Liver (tissue), 9 donors: ENCODE measurements around the gene AATF. TPM values are rescaled to one million over a fixed set of nuclear protein-coding genes. Genes with fewer than 3 reads are reported as not detected.

Experiments
- DNase-seq: peaks from one replicate; pipeline ENCODE4 v3.0.0-alpha.2; 2017; ENCODE audit warnings: low spot score
- H3K27ac ChIP-seq, 2 donors: one replicate each; pipeline ENCODE4 v1.7.0; 2013; ENCODE audit warnings: inconsistent platforms in 2 of 2, low read length in 2 of 2, control low read depth in 1 of 2, low read depth in 1 of 2, mild to moderate bottlenecking in 1 of 2
- H3K27me3 ChIP-seq, 4 donors: one replicate each; pipeline versions ENCODE4 v1.6.1 to v1.7.0; 2013; ENCODE audit warnings: low read length in 3 of 4, inconsistent platforms in 1 of 4, mild to moderate bottlenecking in 1 of 4, moderate library complexity in 1 of 4; ENCODE audit not compliant: control insufficient read depth in 4 of 4, insufficient read depth in 4 of 4
- H3K36me3 ChIP-seq, 4 donors: one replicate each; pipeline versions ENCODE4 v1.6.1 to v1.7.0; 2013; ENCODE audit warnings: low read length in 3 of 4, mild to moderate bottlenecking in 3 of 4, low read depth in 1 of 4, moderate library complexity in 1 of 4; ENCODE audit not compliant: control insufficient read depth in 4 of 4, insufficient read depth in 3 of 4
- H3K4me1 ChIP-seq, 4 donors: one replicate each; pipeline versions ENCODE4 v1.6.1 to v1.7.0; 2013; ENCODE audit warnings: low read length in 3 of 4, mild to moderate bottlenecking in 3 of 4, moderate library complexity in 1 of 4; ENCODE audit not compliant: control insufficient read depth in 4 of 4, insufficient read depth in 4 of 4
- H3K4me3 ChIP-seq, 3 donors: one replicate each; pipeline versions ENCODE4 v1.6.1 to v1.7.0; 2013; ENCODE audit warnings: low read length in 3 of 3, control low read depth in 1 of 3, low read depth in 1 of 3, mild to moderate bottlenecking in 1 of 3
- H3K9ac ChIP-seq, 2 donors: one replicate each; pipeline ENCODE4 v1.7.0; 2013; ENCODE audit warnings: low read length in 2 of 2, mild to moderate bottlenecking in 2 of 2, moderate library complexity in 2 of 2, control low read depth in 1 of 2, low read depth in 1 of 2
- H3K9me3 ChIP-seq, 4 donors: one replicate each; pipeline versions ENCODE4 v1.6.1 to v1.7.0; 2013; ENCODE audit warnings: low read length in 3 of 4; ENCODE audit not compliant: control insufficient read depth in 4 of 4
- ATF3 ChIP-seq: IDR thresholded peaks from 2 replicates; pipeline ENCODE4 v1.6.1; 2016; ENCODE audit warnings: antibody characterized with exemption
- CTCF ChIP-seq: fragments of 150-350 bp; IDR thresholded peaks from 2 replicates; pipeline ENCODE4 v1.5.1; 2017; ENCODE audit warnings: improper control_type of control experiment, low read depth, low read length; ENCODE audit not compliant: missing input control
- EGR1 ChIP-seq, 2 donors: IDR thresholded peaks; 2 replicates each; pipeline ENCODE4 v1.6.1; 2016 to 2018; ENCODE audit warnings: antibody characterized with exemption in 2 of 2, low read depth in 2 of 2
- FOXA1 ChIP-seq: IDR thresholded peaks from 2 replicates; pipeline ENCODE4 v1.6.1; 2016; ENCODE audit warnings: antibody characterized with exemption
- GABPA ChIP-seq, 2 donors: IDR thresholded peaks in 1 of 2; conservative IDR thresholded peaks in 1 of 2; 2 replicates each; pipeline ENCODE4 v1.6.1; 2016; ENCODE audit warnings: antibody characterized with exemption in 2 of 2, mild to moderate bottlenecking in 1 of 2, moderate library complexity in 1 of 2
- HNF4A ChIP-seq, 2 donors: conservative IDR thresholded peaks; 2 replicates each; pipeline ENCODE4 v1.6.1; 2016; ENCODE audit warnings: antibody characterized with exemption in 2 of 2, mild to moderate bottlenecking in 2 of 2
- JUND ChIP-seq, 2 donors: IDR thresholded peaks; 2 replicates each; pipeline ENCODE4 v1.6.1; 2016; ENCODE audit warnings: antibody characterized with exemption in 2 of 2
- MAX ChIP-seq: IDR thresholded peaks from 2 replicates; pipeline ENCODE4 v1.6.1; 2016; ENCODE audit warnings: antibody characterized with exemption
- RAD21 ChIP-seq, 2 donors: IDR thresholded peaks; 2 replicates each; pipeline ENCODE4 v1.6.1; 2016; ENCODE audit warnings: antibody characterized with exemption in 2 of 2, mild to moderate bottlenecking in 2 of 2
- RXRA ChIP-seq, 2 donors: IDR thresholded peaks; 2 replicates each; pipeline ENCODE4 v1.6.1; 2017 to 2018; ENCODE audit warnings: antibody characterized with exemption in 2 of 2, mild to moderate bottlenecking in 1 of 2
- SP1 ChIP-seq: IDR thresholded peaks from 2 replicates; pipeline ENCODE4 v1.6.1; 2018; ENCODE audit warnings: antibody characterized with exemption, mild to moderate bottlenecking
- TAF1 ChIP-seq: conservative IDR thresholded peaks from 2 replicates; pipeline ENCODE4 v1.6.1; 2016; ENCODE audit warnings: antibody characterized with exemption, mild to moderate bottlenecking
- YY1 ChIP-seq: IDR thresholded peaks from 2 replicates; pipeline ENCODE4 v1.6.1; 2016; ENCODE audit warnings: antibody characterized with exemption, mild to moderate bottlenecking
- ZBTB33 ChIP-seq: IDR thresholded peaks from 2 replicates; pipeline ENCODE4 v1.6.1; 2016; ENCODE audit warnings: antibody characterized with exemption
- WGBS: extraction: QIAGEN DNeasy Blood & Tissue Kit; methylation state at CpG from one replicate; pipeline ENCODE4 v1.1.7; 2013; 5-methylcytosine and 5-hydroxymethylcytosine counted together
- polyA plus RNA-seq, 2 donors: library from polyadenylated mRNA; stranded (reverse) in 1 of 2; unstranded in 1 of 2; fragments of 200-250 nt in 1 of 2; fragments of >200 nt in 1 of 2; fragmentation: Nextera tagmentation in 1 of 2; extraction: Ambion mirVana in 1 of 2; gene quantifications; one replicate each; pipeline versions ENCODE4 v1.2.1 to v1.2.3, GENCODE V29; 2013 to 2015
- total RNA-seq, 2 donors: library from RNA; depleted of rRNA; stranded (reverse); fragments of >200 nt; gene quantifications; one replicate each; pipeline ENCODE4 v1.2.3, GENCODE V29; 2014
- donor health status: healthy.
- donor health status: healthy.
- donor health status: healthy.
- donor health status: healthy.
- donor health status: healthy.

AATF gene
- total and polyA plus RNA-seq, 4 donors = 10.8 to 16.9 (median 13.4) TPM

GRCh38 chr17:37081287-37081686, 132.5 kb downstream of the AATF start:
- Histone ChIP-seq H3K4me1 (no peaks in the 10 kb centered on the region), H3K4me3 (no peak overlapping the region), H3K36me3 (peaks cover 3 to 11% (median 10%) of the 10 kb centered on the region in 4 donors), H3K27ac (no peak overlapping the region), H3K27me3 (no peaks in the 10 kb centered on the region), H3K9ac (no peak overlapping the region), H3K9me3 (no peaks in the 10 kb centered on the region)
- no peak for DNase-seq
- no peak for TF ChIP-seq EGR1 (IDR thresholded peaks at IDR 0.05; ENCODE audit: low read depth in 2 of 2)
- TF ChIP-seq ZBTB33 = no peak
- TF ChIP-seq HNF4A (conservative IDR thresholded peaks at IDR 0.05) = no peak
- no peak for TF ChIP-seq TAF1
- no peak for TF ChIP-seq RXRA (IDR thresholded peaks at IDR 0.05)
- WGBS = 81% methylated on average over 5 of the region's 5 CpGs

GRCh38 chr17:37082311-37082860, 133.6 kb downstream of the AATF start:
- Histone ChIP-seq H3K4me1 (no peaks in the 10 kb centered on the region), H3K4me3 (no peak overlapping the region), H3K36me3 (peaks cover 3 to 22% (median 16%) of the 10 kb centered on the region in 4 donors), H3K9me3 (no peaks in the 10 kb centered on the region), H3K27ac (no peak overlapping the region), H3K27me3 (no peaks in the 10 kb centered on the region), H3K9ac (no peak overlapping the region)
- DNase-seq = no peak
- WGBS = 82% methylated on average over 8 of the region's 8 CpGs
- TF ChIP-seq EGR1 (IDR thresholded peaks at IDR 0.05; ENCODE audit: low read depth in 2 of 2) = no peak
- TF ChIP-seq ATF3 = no peak
- TF ChIP-seq JUND (IDR thresholded peaks at IDR 0.05) = no peak
- no peak for TF ChIP-seq TAF1
- no peak for TF ChIP-seq FOXA1
- no peak for TF ChIP-seq SP1
- TF ChIP-seq MAX = no peak
- no peak for TF ChIP-seq ZBTB33
- TF ChIP-seq GABPA (IDR thresholded peaks at IDR 0.05 in 1 of 2, conservative IDR thresholded peaks at IDR 0.05 in 1 of 2) = no peak
- no peak for TF ChIP-seq CTCF
- no peak for TF ChIP-seq YY1
- TF ChIP-seq RAD21 (IDR thresholded peaks at IDR 0.05) = no peak
